Cardiac muscle cell (in vitro differentiated cells and primary cell): ENCODE data around the gene CCHCR1. TPM values are rescaled to one million over a fixed set of nuclear protein-coding genes. Genes with fewer than 3 reads are reported as not detected.

Experiments used
- DNase-seq, 2 donors: peaks; one replicate each; pipeline versions ENCODE4 v3.0.0 to v3.0.0-alpha.2; 2010 to 2017; ENCODE audit warnings: low read depth in 1 of 2, low spot score in 1 of 2
- H3K27ac ChIP-seq: fragments of 200-600 bp; sonication (generic); 2 replicates; pipeline ENCODE4 v1.5.1; 2016
- H3K27me3 ChIP-seq: fragments of 200-600 bp; sonication (generic); 2 replicates; pipeline ENCODE4 v1.6.0; 2016; ENCODE audit warnings: control low read depth
- H3K36me3 ChIP-seq: fragments of 200-600 bp; sonication (generic); 2 replicates; pipeline ENCODE4 v1.5.1; 2016; ENCODE audit warnings: control low read depth
- H3K4me1 ChIP-seq: fragments of 200-600 bp; sonication (generic); 2 replicates; pipeline ENCODE4 v1.8.1; 2017; ENCODE audit warnings: low read depth, mild to moderate bottlenecking, mixed run types
- H3K4me3 ChIP-seq: fragments of 200-600 bp; sonication (generic); 2 replicates; pipeline ENCODE4 v1.5.1; 2016; ENCODE audit warnings: mild to moderate bottlenecking
- H3K9me3 ChIP-seq: fragments of 200-600 bp; sonication (generic); 2 replicates; pipeline ENCODE4 v1.5.1; 2017; ENCODE audit warnings: low read depth, mild to moderate bottlenecking, control low read depth
- polyA plus RNA-seq: library from polyadenylated mRNA; unstranded; fragments of >200 nt; fragmentation: Nextera tagmentation; extraction: Ambion mirVana; gene quantifications from 2 replicates; pipeline ENCODE4 v1.2.1, GENCODE V29; 2016
- total RNA-seq: library from RNA; depleted of rRNA; stranded (reverse); fragments of >200 nt; gene quantifications from 2 replicates; pipeline ENCODE4 v1.2.3, GENCODE V29; 2016
- TF ChIP-seq, protein P1 (sequence below): IDR thresholded peaks from 2 replicates; pipeline ENCODE4 v1.5.1; 2012; ENCODE audit warnings: low read depth, mild to moderate bottlenecking, low read length

Gene CCHCR1
- total and polyA plus RNA-seq, 2 experiments from 2014 or later = 29.1 to 55.5 TPM

DNA sequence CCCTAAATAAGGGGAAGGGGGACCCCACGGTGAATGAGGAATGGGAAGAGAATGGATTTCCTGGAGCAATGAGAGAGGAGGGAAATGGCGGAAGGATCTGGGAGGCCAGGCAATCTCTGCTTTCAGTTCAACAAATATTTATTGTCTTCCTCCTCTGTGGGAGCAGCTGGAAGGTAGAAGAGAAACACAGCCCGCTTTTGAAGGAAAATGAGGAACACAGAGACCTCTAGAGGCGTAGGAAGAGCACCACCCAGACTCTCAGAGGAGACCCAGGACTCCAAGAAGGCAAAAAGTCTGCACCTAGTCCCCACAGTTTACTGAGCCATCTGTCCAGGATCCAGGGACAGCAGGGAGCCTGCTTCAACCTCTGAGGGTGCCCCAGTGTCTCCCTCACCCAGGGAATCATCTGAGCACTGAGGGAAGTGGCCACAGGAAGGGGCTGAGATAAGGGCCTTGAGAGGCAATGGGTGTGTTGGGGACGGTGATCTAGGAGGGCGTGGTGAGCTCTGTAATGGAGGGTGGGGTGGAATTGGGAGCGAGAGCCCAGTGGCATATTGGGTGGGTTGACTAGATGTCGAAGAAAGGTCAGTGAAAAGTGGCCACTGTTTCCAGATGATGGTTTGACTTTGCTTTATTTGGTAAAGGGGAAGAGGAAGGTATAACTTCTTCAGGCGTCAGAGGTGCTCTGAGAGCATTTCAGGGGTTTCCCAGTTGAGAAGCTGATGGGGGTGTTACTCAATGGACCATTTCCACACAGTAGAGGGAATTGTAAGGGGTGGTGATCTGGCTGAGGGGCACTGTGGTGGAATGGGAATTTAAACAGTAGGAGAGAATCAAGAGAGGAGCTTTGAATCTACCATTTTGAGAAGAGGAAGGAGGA lies 42.4 kb downstream of the CCHCR1 start:
- TF ChIP-seq, protein P1, sequence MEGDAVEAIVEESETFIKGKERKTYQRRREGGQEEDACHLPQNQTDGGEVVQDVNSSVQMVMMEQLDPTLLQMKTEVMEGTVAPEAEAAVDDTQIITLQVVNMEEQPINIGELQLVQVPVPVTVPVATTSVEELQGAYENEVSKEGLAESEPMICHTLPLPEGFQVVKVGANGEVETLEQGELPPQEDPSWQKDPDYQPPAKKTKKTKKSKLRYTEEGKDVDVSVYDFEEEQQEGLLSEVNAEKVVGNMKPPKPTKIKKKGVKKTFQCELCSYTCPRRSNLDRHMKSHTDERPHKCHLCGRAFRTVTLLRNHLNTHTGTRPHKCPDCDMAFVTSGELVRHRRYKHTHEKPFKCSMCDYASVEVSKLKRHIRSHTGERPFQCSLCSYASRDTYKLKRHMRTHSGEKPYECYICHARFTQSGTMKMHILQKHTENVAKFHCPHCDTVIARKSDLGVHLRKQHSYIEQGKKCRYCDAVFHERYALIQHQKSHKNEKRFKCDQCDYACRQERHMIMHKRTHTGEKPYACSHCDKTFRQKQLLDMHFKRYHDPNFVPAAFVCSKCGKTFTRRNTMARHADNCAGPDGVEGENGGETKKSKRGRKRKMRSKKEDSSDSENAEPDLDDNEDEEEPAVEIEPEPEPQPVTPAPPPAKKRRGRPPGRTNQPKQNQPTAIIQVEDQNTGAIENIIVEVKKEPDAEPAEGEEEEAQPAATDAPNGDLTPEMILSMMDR = peak; percentile 44
- H3K4me3 ChIP-seq = no peak overlapping the region
- H3K4me1 ChIP-seq = no peaks in the 10 kb centered on the region
- no peaks in the 10 kb centered on the region for H3K36me3 ChIP-seq
- no peaks in the 10 kb centered on the region for H3K27me3 ChIP-seq
- no peaks in the 10 kb centered on the region for H3K9me3 ChIP-seq
- no peak overlapping the region for H3K27ac ChIP-seq
- DNase-seq = peak in 1 of 2 donors; percentile 65

DNA sequence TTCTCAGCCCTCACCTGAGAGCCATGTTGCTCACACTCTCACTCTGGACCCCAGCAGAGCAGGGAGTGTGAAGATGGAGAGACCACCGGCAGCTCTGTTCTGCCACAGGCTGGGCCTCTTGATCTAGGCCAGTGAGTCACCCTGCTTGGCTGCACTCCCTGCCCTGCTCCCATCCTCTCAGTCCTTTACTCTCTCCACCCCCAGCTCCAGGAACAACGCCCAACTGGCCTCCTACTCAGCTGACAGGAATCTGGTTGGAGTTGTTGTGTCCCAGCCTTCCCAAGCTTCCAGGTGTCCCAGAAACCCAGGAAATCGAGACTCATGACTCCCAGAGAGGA lies 43.1 kb downstream of the CCHCR1 start, which contains the start of gene PSORS1C1:
Gene PSORS1C1 (plus strand): TSS at position 260 of the 338 bp plus-strand sequence. CDS start 14,833 bp downstream, outside the sequence.
- Histone ChIP-seq H3K27ac (no peak within 1 kb of the TSS), H3K9me3 (no peaks in the 10 kb centered on the region), H3K4me3 (no peak within 1 kb of the TSS), H3K36me3 (no peaks in the 10 kb centered on the region), H3K4me1 (no peaks in the 10 kb centered on the region), H3K27me3 (peaks cover 4% of the 10 kb centered on the region)
- TF ChIP-seq, protein P1 = no peak
- DNase-seq = peak in 1 of 2 donors; percentile 94

DNA sequence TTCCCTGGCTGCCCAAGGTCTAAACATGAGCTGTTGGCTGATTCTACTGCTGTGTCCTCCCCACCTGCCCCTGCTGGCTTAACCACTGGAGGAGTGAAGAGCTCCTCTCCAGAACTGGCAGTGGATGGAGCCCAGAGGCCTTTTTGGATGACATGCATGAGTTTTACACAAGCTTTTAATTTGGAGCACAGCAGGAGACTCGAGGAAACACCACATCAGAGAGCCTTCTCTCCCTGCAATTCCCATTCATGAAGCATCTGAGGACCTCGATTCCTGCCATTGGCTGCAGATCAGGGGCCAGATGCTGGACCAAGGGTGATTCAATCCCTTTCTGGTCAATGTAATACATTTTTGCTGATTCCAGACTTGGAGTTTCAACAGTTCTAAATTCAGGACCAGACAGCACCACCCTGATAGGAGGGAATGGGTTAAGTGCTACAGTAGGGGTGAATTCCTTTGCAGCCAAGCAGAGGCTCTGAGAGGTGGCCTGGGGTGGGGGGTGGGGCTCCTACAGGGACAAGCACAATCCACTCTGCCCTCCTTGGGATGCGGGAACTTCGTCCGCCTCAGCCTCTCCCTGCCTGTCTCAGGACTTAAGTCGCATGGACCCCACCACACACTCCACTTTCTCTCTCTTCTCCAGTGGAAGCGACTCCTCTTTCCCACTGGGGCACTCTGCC lies 43.6 kb downstream of the CCHCR1 start:
- H3K4me3 ChIP-seq = no peak overlapping the region
- peak; percentile 19 to 36 for DNase-seq
- H3K27ac ChIP-seq = no peak overlapping the region

DNA sequence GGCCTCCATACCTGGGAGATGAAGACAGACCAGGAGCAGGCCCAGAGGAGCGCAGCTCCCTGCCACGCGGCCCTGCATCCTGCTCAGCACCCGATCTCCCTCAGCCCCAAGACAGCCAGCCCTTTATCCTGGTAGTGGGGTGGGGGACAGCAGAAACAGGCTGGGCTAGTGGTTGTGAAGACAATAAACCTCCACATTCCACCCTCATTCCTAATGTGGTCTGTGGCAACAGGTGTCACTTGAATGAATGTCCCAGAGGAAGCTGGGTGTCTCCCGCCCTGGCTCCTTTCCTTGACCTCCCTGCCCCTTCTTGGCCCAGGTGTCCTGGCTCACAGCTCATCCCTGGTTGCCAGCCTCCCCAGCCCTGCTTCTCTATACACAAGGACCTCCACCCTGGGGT lies 45.1 kb downstream of the CCHCR1 start, which contains the start of gene C6orf15:
Gene C6orf15 (minus strand): TSS at position 98 of the 400 bp plus-strand sequence. CDS start 20 bp downstream, at position 78.
- no peak for DNase-seq
- Histone ChIP-seq H3K4me3 (no peak within 1 kb of the TSS), H3K9me3 (no peaks in the 10 kb centered on the region), H3K27me3 (peaks cover 4% of the 10 kb centered on the region), H3K36me3 (no peaks in the 10 kb centered on the region), H3K4me1 (no peaks in the 10 kb centered on the region), H3K27ac (no peak within 1 kb of the TSS)
- TF ChIP-seq, protein P1 = no peak

More for the DNA sequence above, 43.6 kb downstream of the CCHCR1 start:
- Histone ChIP-seq H3K36me3 (no peaks in the 10 kb centered on the region), H3K27me3 (peaks cover 4% of the 10 kb centered on the region), H3K9me3 (no peaks in the 10 kb centered on the region), H3K4me1 (no peaks in the 10 kb centered on the region)
- TF ChIP-seq, protein P1 = no peak

DNA sequence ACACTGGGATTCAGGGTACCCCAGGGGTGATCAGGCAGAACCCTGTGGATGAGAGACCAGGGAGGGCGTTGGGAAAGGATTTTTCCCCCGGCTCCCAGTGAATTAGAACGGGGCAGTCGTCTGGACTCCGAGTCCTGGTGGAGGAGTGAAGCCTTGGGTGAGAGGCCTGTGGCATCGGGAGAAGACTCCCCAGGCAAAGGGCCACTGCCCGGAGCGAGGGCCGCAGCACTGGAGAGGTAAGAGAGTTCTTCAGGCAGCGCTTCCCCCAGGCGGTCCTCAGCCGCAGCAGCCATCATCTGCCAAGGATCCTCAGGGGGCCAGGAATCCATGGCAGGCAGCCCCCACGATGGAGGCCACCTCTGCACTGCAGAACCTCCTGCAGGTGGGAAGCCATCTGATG lies 45.9 kb downstream of the CCHCR1 start:
- no peak overlapping the region for H3K4me3 ChIP-seq
- H3K9me3 ChIP-seq = no peaks in the 10 kb centered on the region
- no peak overlapping the region for H3K27ac ChIP-seq
- H3K36me3 ChIP-seq = no peaks in the 10 kb centered on the region
- no peak for DNase-seq
- TF ChIP-seq, protein P1 = no peak
- no peaks in the 10 kb centered on the region for H3K4me1 ChIP-seq
- peaks cover 4% of the 10 kb centered on the region for H3K27me3 ChIP-seq
